Measurements from ENCODE around the gene EHMT1. TPM values are rescaled to one million over a fixed set of nuclear protein-coding genes. Genes with fewer than 3 reads are reported as not detected.
A peak's percentile ranks its signal among the peaks of the same experiment; 100 is the strongest.

Gene EHMT1
- total and polyA plus RNA-seq, 10 of the 15 experiments (the other 5 are each of a cell fraction or from before 2014, with no cell fraction given) = 2.9 to 100 (median 48.1) TPM

DNA sequence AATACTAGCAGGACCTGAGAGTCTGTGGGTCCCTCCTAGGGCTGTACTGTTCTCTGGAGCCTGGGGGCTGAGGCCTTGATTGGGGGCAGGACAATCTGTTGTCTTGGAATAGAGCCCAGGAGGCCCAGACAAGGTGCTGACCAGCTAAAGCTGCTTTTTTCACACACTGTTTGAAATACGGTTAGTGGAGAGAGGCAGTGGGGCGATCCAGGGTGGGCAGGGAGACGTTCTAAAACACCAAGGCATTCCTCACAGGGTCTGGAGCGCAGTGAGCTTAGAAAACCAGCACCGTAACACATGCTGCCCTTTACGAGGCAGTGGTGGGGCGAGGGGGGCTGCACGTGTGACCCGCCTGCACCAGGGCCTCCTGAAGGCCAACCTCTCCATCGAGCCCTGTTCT is 55.1 kb downstream of the EHMT1 start (continued):
- no peak for TF ChIP-seq EZH2 (IDR thresholded peaks at IDR 0.05; ENCODE audit: borderline replicate concordance, control insufficient read depth, low read depth, low read length)
- no peak for TF ChIP-seq HCFC1 (IDR thresholded peaks at IDR 0.05; ENCODE audit: low read length)

DNA sequence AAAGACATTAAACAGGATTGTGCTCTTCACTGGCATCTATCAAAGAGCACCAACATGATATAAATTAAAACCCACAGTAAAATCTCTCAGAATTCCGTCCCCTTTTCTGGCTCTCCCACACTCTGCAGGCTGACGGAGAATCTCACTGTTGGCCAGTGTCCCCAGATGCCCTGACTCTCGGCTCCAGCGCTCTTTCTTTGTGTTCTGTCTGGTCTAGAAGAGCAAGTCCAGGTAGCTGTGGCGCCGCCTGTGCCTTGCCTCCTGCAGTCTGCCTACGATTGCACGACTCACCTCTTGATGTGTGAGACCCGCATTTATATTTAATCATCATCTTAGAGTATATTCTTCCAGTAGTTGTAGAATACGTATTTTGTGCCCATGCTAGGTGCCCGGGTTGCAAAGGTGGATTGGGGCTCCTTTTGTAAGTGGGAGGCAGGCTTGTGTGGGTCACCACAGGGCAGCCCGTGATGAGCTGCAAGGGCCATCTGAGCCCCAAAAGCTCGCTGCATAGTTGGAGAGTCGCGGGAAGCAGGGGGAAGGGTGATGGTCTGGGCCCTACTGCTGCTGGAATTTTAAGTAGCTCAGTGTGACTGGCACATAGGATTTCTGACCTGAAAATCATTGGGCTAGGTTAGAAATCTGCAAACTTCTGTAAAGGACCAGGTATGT is 55.6 kb downstream of the EHMT1 start:
- ChIA-PET RAD21 (ENCODE audit: unreplicated experiment) (interaction anchor here (1.4 to 3.0 kb wide), 2 partner anchors 9 to 96 kb away, joined by 4 to 29 read pairs; no protein-coding TSS in a partner anchor), CTCF (interaction anchor here (0.6 to 2.0 kb wide), 7 partner anchors 7 to 320 kb away, joined by 3 to 16 read pairs (median 3); no protein-coding TSS in a partner anchor), SMC1A (ENCODE audit: uncharacterized antibody, unreplicated experiment) (interaction anchor here (0.6 to 1.2 kb wide), 3 partner anchors 12 to 177 kb away, joined by 3 to 4 read pairs (median 4); no protein-coding TSS in a partner anchor), POLR2A (no interaction called here)
- H3K27ac ChIP-seq (ENCODE audit: control insufficient read depth, insufficient read depth) = no peak overlapping the region
- H3K9me3 ChIP-seq (replicated peaks; ENCODE audit: control insufficient read depth, insufficient read depth, low read length) = no peaks in the 10 kb centered on the region
- peaks cover 2 to 4% of the 10 kb centered on the region in 2 experiments; a peak in 3 of 4 replicates for H3K36me3 ChIP-seq (ENCODE audit: control insufficient read depth in 2 of 2, insufficient read depth in 2 of 2, low read length in 1 of 2)
- FAIRE-seq (no peak), DNase-seq (ENCODE audit: low read depth, low spot score) (no peak), ATAC-seq (no peak)
- 94% methylated on average over 15 of the region's 15 CpGs for WGBS (ENCODE audit: insufficient coverage, insufficient replicate concordance, low lambda C conversion rate, missing lambda C conversion rate)
- peaks cover 23% of the 10 kb centered on the region for H3K4me1 ChIP-seq (ENCODE audit: control insufficient read depth, insufficient read depth, low read length)
- H3K79me2 ChIP-seq (ENCODE audit: control insufficient read depth, insufficient read depth, low read length) = peaks cover 54% of the 10 kb centered on the region
- intact Hi-C loops (cut with micrococcal nuclease; ENCODE audit: unreplicated experiment) = loop anchor here (10.0 kb wide), 2 partner anchors 240 to 350 kb away; no protein-coding TSS in a partner anchor
- 0 out of 2 replicates have a peak, but pooled peaks cover 7% of the 10 kb centered on the region for H4K20me1 ChIP-seq (ENCODE audit: control insufficient read depth, insufficient read depth)
- in situ Hi-C loops (cut with MboI) = loop anchor here (10.0 kb wide), 1 partner anchor 440 kb away; no protein-coding TSS in a partner anchor
- TF ChIP-seq, protein P1, sequence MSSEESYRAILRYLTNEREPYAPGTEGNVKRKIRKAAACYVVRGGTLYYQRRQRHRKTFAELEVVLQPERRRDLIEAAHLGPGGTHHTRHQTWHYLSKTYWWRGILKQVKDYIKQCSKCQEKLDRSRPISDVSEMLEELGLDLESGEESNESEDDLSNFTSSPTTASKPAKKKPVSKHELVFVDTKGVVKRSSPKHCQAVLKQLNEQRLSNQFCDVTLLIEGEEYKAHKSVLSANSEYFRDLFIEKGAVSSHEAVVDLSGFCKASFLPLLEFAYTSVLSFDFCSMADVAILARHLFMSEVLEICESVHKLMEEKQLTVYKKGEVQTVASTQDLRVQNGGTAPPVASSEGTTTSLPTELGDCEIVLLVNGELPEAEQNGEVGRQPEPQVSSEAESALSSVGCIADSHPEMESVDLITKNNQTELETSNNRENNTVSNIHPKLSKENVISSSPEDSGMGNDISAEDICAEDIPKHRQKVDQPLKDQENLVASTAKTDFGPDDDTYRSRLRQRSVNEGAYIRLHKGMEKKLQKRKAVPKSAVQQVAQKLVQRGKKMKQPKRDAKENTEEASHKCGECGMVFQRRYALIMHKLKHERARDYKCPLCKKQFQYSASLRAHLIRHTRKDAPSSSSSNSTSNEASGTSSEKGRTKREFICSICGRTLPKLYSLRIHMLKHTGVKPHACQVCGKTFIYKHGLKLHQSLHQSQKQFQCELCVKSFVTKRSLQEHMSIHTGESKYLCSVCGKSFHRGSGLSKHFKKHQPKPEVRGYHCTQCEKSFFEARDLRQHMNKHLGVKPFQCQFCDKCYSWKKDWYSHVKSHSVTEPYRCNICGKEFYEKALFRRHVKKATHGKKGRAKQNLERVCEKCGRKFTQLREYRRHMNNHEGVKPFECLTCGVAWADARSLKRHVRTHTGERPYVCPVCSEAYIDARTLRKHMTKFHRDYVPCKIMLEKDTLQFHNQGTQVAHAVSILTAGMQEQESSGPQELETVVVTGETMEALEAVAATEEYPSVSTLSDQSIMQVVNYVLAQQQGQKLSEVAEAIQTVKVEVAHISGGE (CRISPR knock-in tag; IDR thresholded peaks at IDR 0.05) = no peak
- TF ChIP-seq ATF7 (IDR thresholded peaks at IDR 0.05; ENCODE audit: low read depth) (no peak), SRF (IDR thresholded peaks at IDR 0.05; ENCODE audit: low read depth in 2 of 2, low read length in 2 of 2) (no peak), IRF4 (IDR thresholded peaks at IDR 0.05; ENCODE audit: low read depth, low read length) (no peak), ZNF384 (IDR thresholded peaks at IDR 0.05; ENCODE audit: borderline replicate concordance, low read depth, low read length) (no peak), SUPT20H (IDR thresholded peaks at IDR 0.05; ENCODE audit: borderline replicate concordance, control insufficient read depth, low read depth, low read length) (no peak), ZNF207 (IDR thresholded peaks at IDR 0.05; ENCODE audit: borderline replicate concordance) (no peak), PKNOX1 (IDR thresholded peaks at IDR 0.05) (no peak), BCL11A (IDR thresholded peaks at IDR 0.05; ENCODE audit: low read depth, low read length) (no peak), RCOR1 (conservative IDR thresholded peaks at IDR 0.05; ENCODE audit: low read depth, low read length) (no peak)
- no peak overlapping the region for H3K4me2 ChIP-seq (ENCODE audit: control insufficient read depth, insufficient read depth)
- TSS peak; percentile 17 for BruUV-seq (replicated peaks)
- no peak overlapping the region for H3K4me3 ChIP-seq
- no peaks in the 10 kb centered on the region for H3K27me3 ChIP-seq (replicated peaks in 1 of 2; ENCODE audit: control insufficient read depth in 2 of 2, insufficient read depth in 2 of 2, low read length in 1 of 2)
- no peak overlapping the region for H2AFZ ChIP-seq (ENCODE audit: control insufficient read depth, low read depth, low read length)
- no peak overlapping the region for H3K9ac ChIP-seq (ENCODE audit: control insufficient read depth, insufficient read depth, low read length)

Data from GM12878 (cell line).